ENCODE data around the gene PEAR1.

Gene PEAR1

DNA sequence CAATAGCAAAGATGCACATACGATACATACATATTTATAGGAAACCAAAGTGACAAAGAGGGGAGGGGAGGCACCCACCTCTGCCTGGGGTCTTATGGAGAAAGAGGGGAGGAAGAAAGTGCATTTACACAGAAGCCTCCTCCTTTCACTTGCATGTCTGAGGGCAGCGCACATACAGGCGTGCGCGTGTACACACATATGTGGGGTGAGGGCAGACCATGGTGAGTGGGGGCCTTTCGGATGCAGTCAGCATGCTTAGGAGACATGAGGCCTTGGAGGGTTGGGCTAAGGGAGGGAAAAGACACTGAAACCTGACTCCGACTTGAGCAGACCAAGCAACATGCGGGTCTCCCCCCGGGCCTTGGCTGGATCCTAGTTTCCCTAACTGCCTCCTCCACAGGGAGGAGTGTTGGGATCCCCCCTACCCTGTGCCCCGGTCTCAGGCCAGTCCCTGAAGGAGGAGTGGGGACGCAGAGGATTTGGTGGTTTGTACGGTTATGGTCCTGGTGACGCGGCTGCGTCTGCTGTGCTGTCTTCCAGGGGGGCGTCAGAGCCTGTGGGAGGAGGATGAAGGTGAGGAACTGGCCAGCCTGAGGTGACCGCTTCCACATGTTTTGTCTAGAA, 42.1 kb downstream of the PEAR1 start:
- no peak for DNase-seq (ENCODE audit: low read depth in 1 of 2, low spot score in 1 of 2)

GRCh38 chr1:156936191-156936590, 42.7 kb downstream of the PEAR1 start:
- DNase-seq (ENCODE audit: low read depth in 1 of 2, low spot score in 1 of 2): no peak

- DNase-seq (ENCODE audit: low read depth in 1 of 2, low spot score in 1 of 2): no peak
Measured at GRCh38 chr1:156936721-156937220, 43.3 kb downstream of the PEAR1 start.

GRCh38 chr1:156937883-156938282, 44.4 kb downstream of the PEAR1 start:
- DNase-seq (ENCODE audit: low read depth in 1 of 2, low spot score in 1 of 2): no peak

DNA sequence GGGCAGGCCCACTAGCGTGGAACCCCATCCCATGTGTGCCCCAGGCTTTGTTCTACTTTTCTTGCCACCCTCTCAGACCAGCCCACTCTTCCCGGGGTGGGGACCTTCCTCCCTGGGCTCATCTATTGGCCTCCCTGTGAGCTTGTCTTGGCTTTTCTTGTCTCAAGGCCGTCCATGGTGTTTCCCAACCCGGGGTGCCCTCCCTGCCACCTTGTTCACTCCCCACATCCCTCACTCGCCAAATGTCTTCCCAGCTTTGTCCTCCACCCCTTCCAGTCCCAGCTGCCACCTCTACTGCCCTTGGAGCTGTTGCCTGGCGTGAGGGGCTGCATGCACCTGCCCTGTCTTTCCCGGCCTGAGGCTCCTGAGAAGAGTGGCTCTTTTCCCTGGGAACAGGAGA, 45.3 kb downstream of the PEAR1 start:
- no peak for DNase-seq (ENCODE audit: low read depth in 1 of 2, low spot score in 1 of 2)

DNA sequence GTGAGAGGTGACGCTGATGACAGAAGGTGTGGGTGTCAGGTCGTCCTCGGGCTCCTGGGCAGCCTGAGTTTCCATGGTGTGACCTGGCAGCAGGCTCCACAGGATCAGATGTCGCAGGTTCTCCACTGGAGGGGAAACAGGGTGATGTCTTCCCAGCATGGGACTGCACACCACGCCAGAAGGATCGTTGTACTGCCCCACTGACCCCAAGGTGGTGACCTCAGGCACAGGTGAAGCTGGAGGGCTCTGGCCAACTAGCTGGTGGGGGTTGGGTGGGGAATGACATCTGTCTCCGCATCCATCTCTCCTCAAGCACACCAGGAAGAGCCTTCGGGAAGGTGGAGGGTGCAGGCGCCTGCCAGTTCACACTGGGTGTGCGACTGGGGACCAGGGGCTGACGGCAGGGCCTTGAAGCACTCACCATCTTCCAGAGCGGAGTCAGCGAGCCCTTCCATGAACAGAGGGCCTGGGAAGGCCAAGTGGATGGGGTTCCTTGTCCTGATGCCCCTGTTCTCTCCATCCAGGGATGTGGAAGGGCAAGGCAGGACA, 46.3 kb downstream of the PEAR1 start:
- DNase-seq (ENCODE audit: low read depth in 1 of 2, low spot score in 1 of 2): no peak

GRCh38 chr1:156941675-156942074, 48.2 kb downstream of the PEAR1 start:
- DNase-seq (ENCODE audit: low read depth in 1 of 2, low spot score in 1 of 2): no peak

GRCh38 chr1:156942176-156942575, 48.7 kb downstream of the PEAR1 start:
- no peak for DNase-seq (ENCODE audit: low read depth in 1 of 2, low spot score in 1 of 2)

DNA sequence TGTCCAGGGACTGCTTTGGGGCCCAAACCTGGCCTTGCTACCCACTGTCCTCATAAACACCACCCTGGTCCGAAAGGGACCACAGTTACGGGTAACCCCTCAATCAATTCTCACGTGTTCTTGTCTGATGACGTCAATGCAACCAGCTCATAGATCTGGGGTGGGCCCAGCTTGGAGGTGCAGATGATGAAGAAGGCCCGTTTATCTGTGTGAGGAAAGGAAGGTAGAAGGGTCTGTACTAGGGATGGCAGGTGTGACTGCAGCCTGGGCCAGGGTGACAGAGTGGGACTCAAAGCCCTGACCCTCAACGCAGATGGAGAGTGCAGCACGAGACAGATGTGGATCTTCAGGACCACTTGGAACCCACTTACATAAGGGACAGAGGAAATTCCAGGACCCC, 49.1 kb downstream of the PEAR1 start:
- no peak for DNase-seq (ENCODE audit: low read depth in 1 of 2, low spot score in 1 of 2)

DNA sequence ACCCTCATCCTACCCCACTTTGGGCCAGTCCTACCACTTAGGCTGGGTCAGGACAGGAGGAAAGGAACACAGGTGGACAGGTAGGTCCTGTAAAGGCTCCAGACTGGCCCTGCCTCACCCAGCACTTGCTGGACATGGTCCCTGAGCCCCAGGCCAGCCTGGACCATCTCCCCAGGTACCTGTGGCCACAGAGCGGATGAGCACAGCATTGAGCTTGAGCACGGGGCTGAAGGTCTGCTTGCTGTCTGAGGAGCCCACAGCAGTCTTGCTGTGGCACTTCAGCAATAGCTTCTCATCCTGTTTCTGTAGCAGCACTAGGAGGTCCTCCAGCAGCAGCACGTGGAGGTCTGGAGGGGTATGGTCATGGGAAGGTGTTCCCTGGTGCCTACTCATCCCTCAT, 50.2 kb downstream of the PEAR1 start:
- DNase-seq (ENCODE audit: low read depth in 1 of 2, low spot score in 1 of 2): no peak

DNA sequence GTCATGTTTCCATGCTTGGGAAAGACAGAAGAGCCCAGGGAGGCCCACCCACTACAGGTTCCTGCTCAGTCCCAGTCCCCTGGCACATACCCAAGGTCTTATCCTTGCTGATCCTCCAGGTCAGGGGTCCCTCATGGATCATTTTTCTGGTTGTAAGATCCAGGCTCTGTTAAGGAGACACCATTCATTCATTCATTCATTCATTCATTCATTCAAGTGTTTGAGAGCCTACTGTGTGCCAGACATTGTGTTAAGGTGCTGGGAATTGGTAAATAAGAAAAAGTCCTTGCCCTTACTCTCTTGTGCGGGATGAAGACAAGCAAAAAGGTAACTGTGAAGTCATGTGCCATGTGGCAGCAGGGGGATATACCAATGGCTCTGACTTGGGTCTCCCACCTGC, 50.8 kb downstream of the PEAR1 start:
- no peak for DNase-seq (ENCODE audit: low read depth in 1 of 2, low spot score in 1 of 2)

- no peak for DNase-seq (ENCODE audit: low read depth in 1 of 2, low spot score in 1 of 2)
Measured at GRCh38 chr1:156944848-156945247, 51.3 kb downstream of the PEAR1 start.

DNA sequence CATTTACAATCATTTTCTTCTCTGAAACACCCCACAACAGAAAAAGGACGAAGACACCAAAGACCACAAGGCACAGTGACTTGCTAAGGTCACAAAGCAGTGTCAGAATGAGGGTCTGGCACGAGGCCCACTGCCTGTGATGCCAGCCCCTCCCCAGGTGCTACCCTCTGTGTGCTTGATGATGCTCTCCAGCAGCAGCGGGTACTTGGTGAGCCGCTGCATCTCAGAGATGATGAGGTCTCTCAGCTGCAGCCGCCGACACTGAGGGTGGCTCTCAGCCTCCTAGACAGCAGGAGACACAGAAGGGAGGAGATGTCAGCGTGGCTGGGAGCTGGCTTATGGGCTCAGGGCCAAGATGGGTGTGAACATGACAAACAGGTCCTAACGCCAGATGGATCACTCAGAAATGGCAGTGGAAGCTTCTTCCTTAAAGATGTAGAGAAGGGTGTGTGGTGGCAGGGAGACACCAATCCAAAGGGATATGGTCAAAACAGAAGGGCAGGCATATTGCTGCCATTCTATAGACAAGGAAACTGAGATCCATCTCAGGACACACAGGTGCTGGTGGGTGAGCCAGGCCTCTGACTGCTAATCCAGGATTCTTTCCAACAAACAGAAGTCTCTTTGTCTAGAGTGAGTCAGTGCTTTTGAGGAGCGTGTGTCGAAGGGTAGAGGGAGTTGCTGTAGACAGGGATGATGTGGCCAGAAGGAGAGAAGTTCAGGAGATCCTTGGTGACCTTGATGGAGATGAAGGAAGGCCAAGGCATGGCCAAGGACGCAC, 52.6 kb downstream of the PEAR1 start:
- no peak for DNase-seq (ENCODE audit: low read depth in 1 of 2, low spot score in 1 of 2)

GRCh38 chr1:156947127-156947526, 53.6 kb downstream of the PEAR1 start:
- no peak for DNase-seq (ENCODE audit: low read depth in 1 of 2, low spot score in 1 of 2)

GRCh38 chr1:156947818-156948525, 54.5 kb downstream of the PEAR1 start:
- no peak for DNase-seq (ENCODE audit: low read depth in 1 of 2, low spot score in 1 of 2)

DNA sequence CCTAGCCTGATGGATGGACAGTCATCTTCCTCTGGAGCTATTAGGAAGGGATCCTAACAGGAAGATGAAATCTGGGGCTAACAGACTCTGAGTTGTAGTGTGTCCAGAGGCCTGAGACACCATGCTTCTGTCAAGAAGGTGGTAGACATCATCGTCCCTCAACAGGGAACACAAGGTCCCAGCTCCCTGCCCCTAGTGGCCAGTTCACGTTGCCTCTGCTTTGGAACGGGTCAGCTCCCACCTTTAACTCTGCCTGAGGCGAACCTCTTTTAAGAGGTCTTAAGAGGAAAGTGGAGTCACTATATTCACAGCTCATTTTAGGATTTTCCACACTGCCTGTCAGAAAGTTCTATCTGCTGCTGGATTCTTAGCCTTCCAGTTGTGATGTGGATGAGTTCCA, 55.2 kb downstream of the PEAR1 start:
- no peak for DNase-seq (ENCODE audit: low read depth in 1 of 2, low spot score in 1 of 2)

DNA sequence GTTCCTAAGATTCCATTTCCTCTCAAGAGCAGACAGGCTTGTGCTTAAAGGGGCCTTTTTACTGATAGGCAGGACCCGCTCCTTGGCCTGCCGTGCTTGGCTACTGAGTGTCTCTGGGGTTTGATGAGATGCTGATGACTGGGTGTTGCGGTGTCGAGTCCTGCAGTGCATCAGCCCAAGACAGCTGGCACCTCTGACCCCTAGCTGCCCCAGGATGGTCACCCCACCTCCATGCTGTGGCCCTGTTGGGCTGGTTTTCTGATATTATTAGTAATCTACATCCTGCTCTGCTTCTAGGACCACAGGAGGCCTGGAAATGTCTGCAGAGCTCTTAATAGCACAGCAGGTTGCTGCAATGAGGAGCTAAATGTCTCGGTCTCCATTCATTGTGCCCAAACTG, 55.6 kb downstream of the PEAR1 start:
- DNase-seq (ENCODE audit: low read depth in 1 of 2, low spot score in 1 of 2): no peak

DNA sequence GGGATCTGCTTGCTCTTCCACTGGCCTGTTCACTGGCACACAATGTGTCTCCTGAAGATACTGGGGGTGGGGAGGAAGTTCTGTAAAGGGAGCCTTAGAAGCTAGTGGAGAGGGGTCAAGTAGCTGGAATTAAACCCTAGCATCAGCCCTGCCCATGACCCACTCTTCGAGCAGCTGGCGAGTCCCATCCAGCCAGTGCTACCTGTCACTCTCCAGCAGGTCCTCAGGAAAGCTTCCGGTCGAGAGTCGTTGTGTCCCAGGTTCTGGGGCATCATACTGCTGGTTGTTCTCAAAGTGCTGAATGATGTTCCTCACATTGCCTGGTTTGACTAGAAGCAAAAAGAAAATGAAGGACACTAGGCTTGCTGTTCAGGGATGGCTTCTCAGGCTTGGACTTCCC, 57.9 kb downstream of the PEAR1 start:
- no peak for DNase-seq (ENCODE audit: low read depth in 1 of 2, low spot score in 1 of 2)

GRCh38 chr1:156953571-156953970, 60.1 kb downstream of the PEAR1 start:
- no peak for DNase-seq (ENCODE audit: low read depth in 1 of 2, low spot score in 1 of 2)

GRCh38 chr1:156956333-156956732, 62.8 kb downstream of the PEAR1 start:
- DNase-seq (ENCODE audit: low read depth in 1 of 2, low spot score in 1 of 2): no peak

DNA sequence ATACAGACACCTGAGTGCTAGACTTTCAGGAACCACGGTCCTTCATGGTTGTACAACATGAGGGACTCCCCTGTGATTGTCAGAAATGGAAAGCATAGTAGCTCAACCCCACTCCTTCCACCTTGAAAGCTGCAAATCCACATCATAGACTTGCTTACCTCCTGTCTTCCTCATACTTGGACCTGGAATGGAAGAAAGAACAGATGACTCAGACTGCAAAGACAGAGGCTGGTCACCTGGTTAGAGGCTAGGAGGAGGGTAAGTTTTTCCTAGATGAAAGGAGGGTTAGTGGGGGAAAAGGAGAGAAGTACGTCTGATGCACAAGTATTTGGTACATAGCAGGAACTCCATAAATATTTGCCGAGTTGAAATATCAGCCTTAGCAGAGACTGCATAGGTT, 64.1 kb downstream of the PEAR1 start:
- no peak for DNase-seq (ENCODE audit: low read depth in 1 of 2, low spot score in 1 of 2)

GRCh38 chr1:156958247-156958714, 64.8 kb downstream of the PEAR1 start:
- no peak for DNase-seq (ENCODE audit: low read depth in 1 of 2, low spot score in 1 of 2)

Data from activated CD4-positive, alpha-beta T cell treated with anti-CD3 and anti-CD28 coated beads, Interleukin-2, amount 50 U/mL, for 24 hours (primary cell).